ENCODE data around the gene AUTS2.

DNA sequence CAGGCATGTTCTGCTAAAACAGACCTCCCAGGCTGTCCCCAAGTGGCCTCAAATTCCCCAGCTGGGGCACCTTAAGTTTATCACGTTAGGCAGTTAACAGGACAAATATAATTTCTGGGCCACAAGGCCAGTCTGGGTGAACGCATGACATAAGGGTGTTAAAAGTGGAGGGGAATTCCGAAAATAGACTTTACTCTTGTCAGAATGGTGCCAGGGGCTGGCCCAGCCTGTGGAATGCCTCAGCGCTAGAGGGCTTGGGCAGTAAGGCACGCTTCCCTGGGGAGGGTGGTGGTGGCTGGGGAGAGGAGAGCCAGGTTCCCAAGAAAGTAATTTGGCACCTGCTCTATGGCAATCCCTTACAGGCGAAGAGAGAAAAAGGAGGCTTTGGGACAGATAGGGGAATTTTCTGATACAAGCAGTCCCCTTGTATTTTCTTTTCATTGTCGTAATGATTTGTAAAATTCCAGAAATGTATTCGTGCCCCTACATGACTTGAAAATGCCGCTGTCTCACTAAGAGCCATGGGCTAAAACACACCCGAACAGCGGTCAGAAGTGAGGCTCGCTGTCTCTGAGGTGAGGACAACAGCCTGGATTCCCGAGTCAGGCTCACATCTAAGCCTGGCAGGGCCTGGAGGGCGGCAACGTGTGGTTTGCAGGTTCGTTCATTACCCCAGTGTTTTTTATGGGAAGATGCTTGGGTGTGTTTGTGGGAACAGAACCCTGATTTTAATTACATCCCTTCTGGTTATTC lies 1070.5 kb downstream of the AUTS2 start:
- TF ChIP-seq, protein P1, sequence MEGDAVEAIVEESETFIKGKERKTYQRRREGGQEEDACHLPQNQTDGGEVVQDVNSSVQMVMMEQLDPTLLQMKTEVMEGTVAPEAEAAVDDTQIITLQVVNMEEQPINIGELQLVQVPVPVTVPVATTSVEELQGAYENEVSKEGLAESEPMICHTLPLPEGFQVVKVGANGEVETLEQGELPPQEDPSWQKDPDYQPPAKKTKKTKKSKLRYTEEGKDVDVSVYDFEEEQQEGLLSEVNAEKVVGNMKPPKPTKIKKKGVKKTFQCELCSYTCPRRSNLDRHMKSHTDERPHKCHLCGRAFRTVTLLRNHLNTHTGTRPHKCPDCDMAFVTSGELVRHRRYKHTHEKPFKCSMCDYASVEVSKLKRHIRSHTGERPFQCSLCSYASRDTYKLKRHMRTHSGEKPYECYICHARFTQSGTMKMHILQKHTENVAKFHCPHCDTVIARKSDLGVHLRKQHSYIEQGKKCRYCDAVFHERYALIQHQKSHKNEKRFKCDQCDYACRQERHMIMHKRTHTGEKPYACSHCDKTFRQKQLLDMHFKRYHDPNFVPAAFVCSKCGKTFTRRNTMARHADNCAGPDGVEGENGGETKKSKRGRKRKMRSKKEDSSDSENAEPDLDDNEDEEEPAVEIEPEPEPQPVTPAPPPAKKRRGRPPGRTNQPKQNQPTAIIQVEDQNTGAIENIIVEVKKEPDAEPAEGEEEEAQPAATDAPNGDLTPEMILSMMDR (conservative IDR thresholded peaks at IDR 0.05; ENCODE audit: low read depth in 2 of 2): no peak
- TF ChIP-seq POLR2AphosphoS5 (IDR thresholded peaks at IDR 0.05; ENCODE audit: low read depth): no peak
- TF ChIP-seq EZH2 (IDR thresholded peaks at IDR 0.05; ENCODE audit: low read depth, unreplicated experiment): no peak
- no peak for TF ChIP-seq EZH2phosphoT487 (IDR thresholded peaks at IDR 0.05; ENCODE audit: unreplicated experiment)
- no peak for TF ChIP-seq REST (IDR thresholded peaks at IDR 0.05; ENCODE audit: unreplicated experiment)
- TF ChIP-seq JUNB (IDR thresholded peaks at IDR 0.05; ENCODE audit: unreplicated experiment): no peak
- no peak for TF ChIP-seq CREB1 (CRISPR knock-in tag; IDR thresholded peaks at IDR 0.05; ENCODE audit: low read depth)
- no peak for TF ChIP-seq STAT1 (IDR thresholded peaks at IDR 0.05; ENCODE audit: unreplicated experiment)
- TF ChIP-seq ETS1 (IDR thresholded peaks at IDR 0.05): no peak
- no peak for TF ChIP-seq ZNF114 (CRISPR knock-in tag; IDR thresholded peaks at IDR 0.05)
- no peak for TF ChIP-seq ZNF331 (CRISPR knock-in tag; IDR thresholded peaks at IDR 0.05; ENCODE audit: low read depth)

All from GM23338 (cell line).